ENCODE measurements around the gene COL11A2. TPM values are rescaled to one million over a fixed set of nuclear protein-coding genes. Genes with fewer than 3 reads are reported as not detected.
"Not testable (repeated sequence)": the region's sequence is repeated elsewhere in the genome, so short reads cannot be mapped to it uniquely, and the experiment has no call there.

The COL11A2 gene
- total RNA-seq, 1 donor from 2014 or later: 1.7 TPM

- intact Hi-C loops (cut with DNase I): no loop called here
- DNase-seq (ENCODE audit: low spot score): no peak
Observed at GRCh38 chr6:33164176-33164575, 28.1 kb downstream of the COL11A2 start.

- no peak for DNase-seq (ENCODE audit: low spot score)
- intact Hi-C loops (cut with DNase I): loop anchor here (2.0 kb wide), 1 partner anchor 33 kb away; no protein-coding TSS in a partner anchor
Observed at GRCh38 chr6:33163540-33163939, 28.7 kb downstream of the COL11A2 start.

GRCh38 chr6:33161354-33162331 lies 30.6 kb downstream of the COL11A2 start:
- peak; percentile 93 for DNase-seq (ENCODE audit: low spot score)
- intact Hi-C loops (cut with DNase I): loop anchor here (1.0 to 2.0 kb wide), 2 partner anchors 35 to 88 kb away; no protein-coding TSS in a partner anchor

- intact Hi-C loops (cut with DNase I): loop anchor here (1.0 kb wide), 1 partner anchor 88 kb away; no protein-coding TSS in a partner anchor
- no peak for DNase-seq (ENCODE audit: low spot score)
Observed at GRCh38 chr6:33160728-33161344, 31.4 kb downstream of the COL11A2 start.

DNA sequence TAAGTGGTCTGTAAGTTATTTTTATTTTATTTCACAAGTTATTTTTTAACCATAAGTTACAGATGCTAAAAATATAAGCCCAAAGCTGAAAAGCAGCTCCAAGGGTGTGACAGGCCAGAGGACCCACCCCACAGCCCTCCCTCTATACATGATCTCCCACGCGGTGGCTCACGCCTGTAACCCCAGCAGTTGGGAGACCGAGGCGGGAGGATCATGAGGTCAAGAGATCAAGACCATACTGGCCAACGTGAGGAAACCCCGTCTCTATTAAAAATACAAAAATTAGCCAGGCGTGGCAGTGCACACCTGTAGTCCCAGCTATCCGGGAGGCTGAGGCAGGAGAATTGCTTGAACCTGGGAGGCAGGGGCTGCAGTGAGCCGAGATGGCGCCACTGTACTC lies 32.2 kb downstream of the COL11A2 start:
- intact Hi-C loops (cut with DNase I): no loop called here
- DNase-seq (ENCODE audit: low spot score): no peak

- DNase-seq (ENCODE audit: low spot score): no peak
- intact Hi-C loops (cut with DNase I): no loop called here
Observed at GRCh38 chr6:33156964-33157363, 35.3 kb downstream of the COL11A2 start.

- intact Hi-C loops (cut with DNase I): no loop called here
Observed at GRCh38 chr6:33156561-33156960, 35.7 kb downstream of the COL11A2 start.

GRCh38 chr6:33154349-33154748 lies 37.9 kb downstream of the COL11A2 start:
- intact Hi-C loops (cut with DNase I): no loop called here
- no peak for DNase-seq (ENCODE audit: low spot score)

More at GRCh38 chr6:33156561-33156960, 35.7 kb downstream of the COL11A2 start:
- no peak for DNase-seq (ENCODE audit: low spot score)

GRCh38 chr6:33151050-33151449 lies 41.2 kb downstream of the COL11A2 start:
- DNase-seq (ENCODE audit: low spot score): no peak
- intact Hi-C loops (cut with DNase I): no loop called here

GRCh38 chr6:33150560-33150959 lies 41.7 kb downstream of the COL11A2 start:
- DNase-seq (ENCODE audit: low spot score); intact Hi-C loops (cut with DNase I): not testable (repeated sequence)

GRCh38 chr6:33147807-33148666 lies 44.2 kb downstream of the COL11A2 start:
- intact Hi-C loops (cut with DNase I): loop anchor here (10.0 kb wide), 1 partner anchor 133 kb away; no protein-coding TSS in a partner anchor
- no peak for DNase-seq (ENCODE audit: low spot score)

DNA sequence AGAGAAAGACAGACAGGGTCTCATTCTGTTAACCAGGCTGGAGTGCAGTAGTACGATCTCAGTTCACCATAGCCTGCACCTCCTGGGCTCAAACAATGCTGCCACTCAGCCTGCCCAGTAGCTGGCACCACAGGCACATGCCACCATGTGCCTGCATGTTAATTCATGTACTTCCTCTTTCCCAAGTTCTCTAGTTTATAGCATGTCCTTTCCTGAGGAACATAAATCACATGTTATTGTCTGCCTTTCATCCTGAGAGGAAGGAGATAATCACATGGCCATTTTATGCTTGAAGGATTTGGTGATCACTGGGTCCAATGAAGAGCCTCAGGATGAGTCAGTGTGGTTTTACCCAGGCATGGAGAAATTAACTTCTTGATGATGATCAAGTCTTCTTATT lies 47.9 kb downstream of the COL11A2 start:
- no peak for DNase-seq (ENCODE audit: low spot score)
- intact Hi-C loops (cut with DNase I): loop anchor here (10.0 kb wide), 1 partner anchor 130 kb away; no protein-coding TSS in a partner anchor

DNA sequence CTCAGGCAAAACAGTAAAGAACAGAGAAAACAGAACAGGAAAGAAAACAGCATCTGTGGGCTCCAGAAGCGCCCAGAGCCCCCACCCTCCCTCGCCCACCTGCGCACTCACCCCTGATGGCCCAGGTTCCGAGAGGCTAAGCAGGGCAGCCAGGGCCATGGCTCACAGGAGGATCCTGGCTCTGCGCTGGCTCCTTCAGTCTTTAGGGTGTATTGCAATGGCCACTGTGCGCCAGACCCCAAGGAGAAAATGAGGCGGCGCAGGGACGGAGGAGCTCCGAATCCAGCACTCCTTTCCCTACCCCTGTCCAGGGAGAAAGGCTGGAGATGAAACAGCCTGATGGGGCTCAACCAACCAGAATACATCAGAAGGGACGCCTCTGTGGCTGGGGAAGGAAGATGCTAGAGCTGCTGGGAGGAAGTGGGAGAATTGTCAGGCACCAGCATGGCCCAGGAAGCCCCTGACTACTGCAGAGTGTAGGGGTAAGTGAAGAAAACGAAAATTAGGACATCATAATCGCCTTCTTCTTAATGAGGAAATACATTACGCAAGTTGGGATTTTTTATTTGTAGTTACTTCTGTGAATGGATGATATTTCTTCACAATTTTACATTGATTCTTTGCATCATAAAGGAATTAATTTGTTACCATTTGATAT lies 49.0 kb downstream of the COL11A2 start:
- no peak for DNase-seq (ENCODE audit: low spot score)
- intact Hi-C loops (cut with DNase I): loop anchor here (10.0 kb wide), 1 partner anchor 128 kb away; no protein-coding TSS in a partner anchor

- DNase-seq (ENCODE audit: low spot score): no peak
- intact Hi-C loops (cut with DNase I): loop anchor here (10.0 kb wide), 1 partner anchor 128 kb away; no protein-coding TSS in a partner anchor
Observed at GRCh38 chr6:33142501-33143070, 49.7 kb downstream of the COL11A2 start.

DNA sequence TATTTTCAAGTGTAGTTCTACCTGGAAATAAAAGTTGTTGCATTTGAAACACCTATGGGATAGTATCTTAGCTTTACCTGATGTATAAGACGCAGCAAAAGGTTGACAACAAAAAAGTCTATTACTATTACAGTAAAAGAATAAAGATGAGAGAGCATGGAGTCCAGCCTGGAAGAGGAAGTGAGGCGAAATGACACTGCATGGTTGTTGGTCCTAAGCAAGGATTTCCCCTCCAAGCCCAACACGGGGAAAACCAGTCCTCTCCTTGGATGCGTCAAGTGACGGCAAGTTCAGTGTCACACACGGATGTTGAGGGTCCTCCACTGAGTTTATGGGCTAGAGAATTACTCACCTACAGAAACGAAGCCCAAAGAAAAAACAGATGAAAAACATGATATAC lies 51.7 kb downstream of the COL11A2 start:
- intact Hi-C loops (cut with DNase I): loop anchor here (10.0 kb wide), 1 partner anchor 126 kb away; no protein-coding TSS in a partner anchor
- DNase-seq (ENCODE audit: low spot score): no peak

GRCh38 chr6:33139596-33140206 lies 52.6 kb downstream of the COL11A2 start:
- intact Hi-C loops (cut with DNase I): loop anchor here (10.0 kb wide), 1 partner anchor 125 kb away; no protein-coding TSS in a partner anchor

DNA sequence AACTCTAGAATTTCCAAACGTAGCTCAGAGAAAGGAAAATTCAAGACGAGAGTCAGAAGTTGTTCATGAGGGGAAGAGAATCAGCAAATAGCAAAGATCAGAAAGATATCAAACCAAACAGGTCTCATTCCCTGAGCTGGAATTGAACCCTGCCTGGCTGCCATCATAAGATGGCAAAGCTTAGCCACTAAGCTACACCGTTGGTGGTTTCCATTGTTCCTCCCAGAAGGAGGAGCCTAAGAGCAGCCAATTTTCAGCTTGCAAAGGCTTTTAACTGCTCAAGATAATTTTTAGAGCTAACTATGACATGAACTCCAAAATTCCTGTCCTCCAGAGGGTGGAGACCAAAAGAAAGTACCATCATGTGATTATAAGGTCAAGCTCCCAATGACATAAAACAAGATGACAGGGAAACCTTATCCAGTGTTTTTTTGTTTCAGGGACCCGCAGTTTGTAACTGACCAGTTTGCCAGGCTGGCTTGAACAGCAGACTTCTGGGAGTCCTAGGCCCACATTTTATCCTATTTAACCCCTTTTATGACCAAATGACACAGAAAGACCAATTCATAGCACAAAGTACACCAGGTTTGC lies 55.9 kb downstream of the COL11A2 start:
- intact Hi-C loops (cut with DNase I): no loop called here

More at GRCh38 chr6:33139596-33140206, 52.6 kb downstream of the COL11A2 start:
- no peak for DNase-seq (ENCODE audit: low spot score)

More for the DNA sequence above, 55.9 kb downstream of the COL11A2 start:
- no peak for DNase-seq (ENCODE audit: low spot score)
